ENCODE data around the gene S100A11.

GRCh38 chr1:152022474-152022873, 14.3 kb downstream of the S100A11 start:
- TF ChIP-seq CTCF (IDR thresholded peaks at IDR 0.05; ENCODE audit: insufficient read depth, low read length, poor library complexity, severe bottlenecking) (no peak), EZH2phosphoT487 (conservative IDR thresholded peaks at IDR 0.05; ENCODE audit: low read length) (no peak)

Data from SU-DHL-6 (cell line).